Epithelial cell of proximal tubule (primary cell): ENCODE data around the gene SCYL2. TPM values are rescaled to one million over a fixed set of nuclear protein-coding genes. Genes with fewer than 3 reads are reported as not detected.
A peak's percentile ranks its signal among the peaks of the same experiment; 100 is the strongest.

Source experiments
- DNase-seq: peaks from one replicate; pipeline ENCODE4 v3.0.0-alpha.2; 2011; ENCODE audit warnings: low read depth
- H3K4me3 ChIP-seq: 2 replicates; pipeline ENCODE4 v1.5.1; 2011; ENCODE audit warnings: low read depth, mild to moderate bottlenecking, low read length
- CTCF ChIP-seq: conservative IDR thresholded peaks from 2 replicates; pipeline ENCODE4 v1.5.1; 2012; ENCODE audit warnings: low read depth, mild to moderate bottlenecking, low read length
- total RNA-seq: library from RNA; depleted of rRNA; stranded (reverse); fragments of >200 nt; gene quantifications from 2 replicates; pipeline ENCODE4 v1.2.3, GENCODE V29; 2015

SCYL2 gene
- total RNA-seq, 1 donor from 2014 or later: 24.6 TPM

- DNase-seq: no peak
- H3K4me3 ChIP-seq: peak overlapping the region; percentile 88
- TF ChIP-seq CTCF: no peak
Measured at GRCh38 chr12:100265732-100266584, 1.0 kb upstream of the SCYL2 start.

GRCh38 chr12:100266585-100266834 is 467 bp upstream of the SCYL2 start:
- H3K4me3 ChIP-seq: peak overlapping the region; percentile 88
- no peak for TF ChIP-seq CTCF
- no peak for DNase-seq

GRCh38 chr12:100267603-100268281 is 765 bp downstream of the SCYL2 start:
- H3K4me3 ChIP-seq: peak overlapping the region; percentile 88
- TF ChIP-seq CTCF: no peak
- DNase-seq: no peak

- peak overlapping the region; percentile 88 for H3K4me3 ChIP-seq
- no peak for TF ChIP-seq CTCF
- no peak for DNase-seq
Measured at GRCh38 chr12:100268835-100269564, 2.0 kb downstream of the SCYL2 start.

- DNase-seq: no peak
- H3K4me3 ChIP-seq: no peak overlapping the region
- no peak for TF ChIP-seq CTCF
Measured at GRCh38 chr12:100273782-100274181, 6.8 kb downstream of the SCYL2 start.

- no peak for TF ChIP-seq CTCF
- no peak for DNase-seq
- H3K4me3 ChIP-seq: no peak overlapping the region
Measured at GRCh38 chr12:100274291-100274690, 7.3 kb downstream of the SCYL2 start.
